Stimulated activated naive CD4-positive, alpha-beta T cell treated with Interleukin-2 at 50 U/mL for 16 hours (primary cell): ENCODE results near the gene RNF114.
A peak's percentile ranks its signal among the peaks of the same experiment; 100 is the strongest.
"Not testable (repeated sequence)": the region's sequence is repeated elsewhere in the genome, so short reads cannot be mapped to it uniquely, and the experiment has no call there.

Experiments
- DNase-seq: peaks from one replicate; lab custom pipeline; 2025; lab: John Stamatoyannopoulos, UW

Gene RNF114

GRCh38 chr20:49965781-49966305 lies 29.6 kb downstream of the RNF114 start:
- no peak for DNase-seq

- DNase-seq = no peak
Observed at GRCh38 chr20:49966861-49967260, 30.7 kb downstream of the RNF114 start.

GRCh38 chr20:49969234-49969633 lies 33.0 kb downstream of the RNF114 start:
- no peak for DNase-seq

- no peak for DNase-seq
Observed at GRCh38 chr20:49969946-49970345, 33.7 kb downstream of the RNF114 start.

GRCh38 chr20:49970498-49970897 lies 34.3 kb downstream of the RNF114 start:
- DNase-seq = no peak

- no peak for DNase-seq
Observed at GRCh38 chr20:49973981-49974380, 37.8 kb downstream of the RNF114 start.

- DNase-seq = no peak
Observed at GRCh38 chr20:49976542-49976941, 40.3 kb downstream of the RNF114 start.

- DNase-seq = not testable (repeated sequence)
Observed at GRCh38 chr20:49977740-49978139, 41.5 kb downstream of the RNF114 start.

GRCh38 chr20:49978685-49979029 lies 42.5 kb downstream of the RNF114 start:
- DNase-seq = no peak

- DNase-seq = peak; percentile 44
Observed at GRCh38 chr20:49979030-49979832, 43.0 kb downstream of the RNF114 start.

GRCh38 chr20:49980140-49981008 lies 44.2 kb downstream of the RNF114 start:
- DNase-seq = no peak

GRCh38 chr20:49981218-49982071 lies 45.2 kb downstream of the RNF114 start:
- no peak for DNase-seq

- DNase-seq = no peak
Observed at GRCh38 chr20:49982072-49982345, 45.8 kb downstream of the RNF114 start.

- DNase-seq = peak; percentile 82
Observed at GRCh38 chr20:49982346-49983122, 46.3 kb downstream of the RNF114 start, which contains the start of gene SNAI1. SNAI1 (plus strand) TSS chr20:49982980; CDS start chr20:49983060, 80 bp downstream.

GRCh38 chr20:49983123-49983847 lies 47.1 kb downstream of the RNF114 start:
- DNase-seq = no peak

- no peak for DNase-seq
Observed at GRCh38 chr20:49983848-49984408, 47.7 kb downstream of the RNF114 start.

- DNase-seq = no peak
Observed at GRCh38 chr20:49984426-49985153, 48.4 kb downstream of the RNF114 start.

- DNase-seq = no peak
Observed at GRCh38 chr20:49985157-49985556, 49.0 kb downstream of the RNF114 start.

GRCh38 chr20:49985617-49986016 lies 49.4 kb downstream of the RNF114 start:
- no peak for DNase-seq

- no peak for DNase-seq
Observed at GRCh38 chr20:49986049-49986448, 49.9 kb downstream of the RNF114 start.
